AG04450 (cell line): ENCODE measurements around the gene AFMID. TPM values are rescaled to one million over a fixed set of nuclear protein-coding genes. Genes with fewer than 3 reads are reported as not detected.

Experiments used
- CTCF ChIA-PET: fragments of 300-600, 350-600 bp; formaldehyde crosslinking; extraction: SDS; loops from one replicate; lab custom pipeline; 2022; ENCODE audit warnings: antibody characterized with exemption, inconsistent platforms; lab: Charles Lee
- POLR2A ChIA-PET: fragments of 350-600 bp; formaldehyde crosslinking; extraction: SDS; loops from one replicate; lab custom pipeline; 2021; ENCODE audit warnings: antibody characterized with exemption, inconsistent platforms; lab: Yijun Ruan, JAX
- DNase-seq: peaks from one replicate; pipeline ENCODE4 v3.0.0-alpha.2; 2011; ENCODE audit warnings: low read depth, low spot score
- H3K27ac ChIP-seq: one replicate; pipeline ENCODE4 v1.5.1; 2012; ENCODE audit warnings: low read depth, low read length, control low read depth
- H3K27me3 ChIP-seq: one replicate; pipeline ENCODE4 v1.6.0; 2012; ENCODE audit warnings: low read length; ENCODE audit not compliant: control insufficient read depth, insufficient read depth
- H3K4me3 ChIP-seq: 2 replicates; pipeline ENCODE4 v1.5.1; 2011; ENCODE audit warnings: mild to moderate bottlenecking, low read depth, low read length, control low read depth
- H3K9me3 ChIP-seq: 2 replicates; pipeline ENCODE4 v1.5.1; 2012; ENCODE audit warnings: low read length; ENCODE audit not compliant: control insufficient read depth, insufficient read depth
- CTCF ChIP-seq: IDR thresholded peaks from 2 replicates; pipeline ENCODE4 v1.5.1; 2011; ENCODE audit warnings: low read depth, low read length, control low read depth, inconsistent platforms
- polyA plus RNA-seq: library from polyadenylated mRNA; depleted of rRNA; stranded (reverse); fragments of >200 nt; gene quantifications from 2 replicates; pipeline ENCODE4 v1.2.3, GENCODE V29; 2011

AFMID gene
- polyA plus RNA-seq, 1 experiment: 26.2 TPM

GRCh38 chr17:78147315-78147998, 39.7 kb upstream of the AFMID start:
- ChIA-PET CTCF (interaction anchor here (1.0 kb wide), 1 partner anchor 29 kb away, joined by 4 read pairs; no protein-coding TSS in a partner anchor), POLR2A (no interaction called here)
- Histone ChIP-seq H3K27me3 (no peaks in the 10 kb centered on the region), H3K9me3 (no peaks in the 10 kb centered on the region; the same call in 1 of the 2 replicates), H3K4me3 (no peak overlapping the region), H3K27ac (no peak overlapping the region)
- DNase-seq: no peak
- TF ChIP-seq CTCF: no peak

GRCh38 chr17:78148286-78149016, 38.7 kb upstream of the AFMID start:
- H3K9me3 ChIP-seq: no peaks in the 10 kb centered on the region; the same call in 1 of the 2 replicates
- H3K27ac ChIP-seq: no peak overlapping the region
- no peak overlapping the region for H3K4me3 ChIP-seq
- ChIA-PET POLR2A (no interaction called here), CTCF (interaction anchor here (1.0 kb wide), 1 partner anchor 28 kb away, joined by 4 read pairs; no protein-coding TSS in a partner anchor)
- H3K27me3 ChIP-seq: no peaks in the 10 kb centered on the region
- TF ChIP-seq CTCF: no peak
- no peak for DNase-seq

GRCh38 chr17:78151514-78152008, 35.6 kb upstream of the AFMID start:
- no peak for DNase-seq
- POLR2A ChIA-PET: no interaction called here
- TF ChIP-seq CTCF: no peak
- H3K9me3 ChIP-seq: no peaks in the 10 kb centered on the region; the same call in 1 of the 2 replicates
- H3K27ac ChIP-seq: no peak overlapping the region
- CTCF ChIA-PET: no interaction called here
- H3K4me3 ChIP-seq: no peak overlapping the region
- no peaks in the 10 kb centered on the region for H3K27me3 ChIP-seq

- no peak for TF ChIP-seq CTCF
- ChIA-PET CTCF (no interaction called here), POLR2A (no interaction called here)
- Histone ChIP-seq H3K4me3 (no peak overlapping the region), H3K27ac (no peak overlapping the region), H3K27me3 (no peaks in the 10 kb centered on the region), H3K9me3 (no peaks in the 10 kb centered on the region)
- no peak for DNase-seq
Observed at GRCh38 chr17:78154903-78155811, 32.0 kb upstream of the AFMID start.
